Endothelial cell of umbilical vein (primary cell): ENCODE data around the gene RPS14. TPM values are rescaled to one million over a fixed set of nuclear protein-coding genes. Genes with fewer than 3 reads are reported as not detected.

Experiments used
- BruUV-seq: library from RNA; stranded (reverse); fragments of 400-500 nt; replicated peaks from 2 replicates; lab custom pipeline; 2021; lab: Mats Ljungman, UMichigan
- CTCF ChIA-PET: fragments of 300-600, 350-600 bp; sonication (Branson Sonifier 250); formaldehyde crosslinking; loops from one replicate; lab custom pipeline; 2021; ENCODE audit warnings: antibody characterized with exemption, inconsistent platforms; lab: Charles Lee
- POLR2A ChIA-PET: fragments of 300-600, 350-600 bp; sonication (Branson Sonifier 250); formaldehyde crosslinking; loops from one replicate; lab custom pipeline; 2021; ENCODE audit warnings: antibody characterized with exemption, inconsistent platforms; lab: Charles Lee
- DNase-seq: peaks from one replicate; pipeline ENCODE4 v3.0.0-alpha.2; 2011; ENCODE audit warnings: low read depth, low spot score
- FAIRE-seq: peaks from 2 replicates; lab custom pipeline; 2011; peaks lifted over from hg19 to GRCh38; lab: Jason Lieb, UNC
- H2AFZ ChIP-seq: 2 replicates; pipeline ENCODE4 v1.6.0; 2012; ENCODE audit warnings: low read depth, low read length, control low read depth, inconsistent platforms
- H3K27ac ChIP-seq: 2 replicates; pipeline ENCODE4 v1.5.1; 2011; ENCODE audit warnings: low read depth, mild to moderate bottlenecking, control low read depth, low read length, moderate library complexity; ENCODE audit not compliant: insufficient read depth
- H3K27me3 ChIP-seq, 2 experiments: 2 replicates each; pipeline versions ENCODE4 v1.6.0 to v1.6.1; 2011; ENCODE audit warnings: low read length in 2 of 2, mixed read lengths in 1 of 2; ENCODE audit not compliant: control insufficient read depth in 2 of 2, insufficient read depth in 2 of 2
- H3K36me3 ChIP-seq, 2 experiments: 2 replicates in 1 of 2; 3 replicates in 1 of 2; pipeline ENCODE4 v1.5.1; 2011; ENCODE audit warnings: low read length in 2 of 2, mild to moderate bottlenecking in 1 of 2, moderate library complexity in 1 of 2; ENCODE audit not compliant: control insufficient read depth in 2 of 2, insufficient read depth in 2 of 2; ENCODE audit errors: extremely low read depth in 1 of 2
- H3K4me1 ChIP-seq: 3 replicates; pipeline ENCODE4 v1.5.1; 2011; ENCODE audit warnings: mild to moderate bottlenecking, low read length; ENCODE audit not compliant: control insufficient read depth, insufficient read depth; ENCODE audit errors: extremely low read depth
- H3K4me2 ChIP-seq: 2 replicates; pipeline ENCODE4 v1.6.1; 2011; ENCODE audit warnings: low read length, control low read depth, mixed read lengths; ENCODE audit not compliant: insufficient read depth
- H3K4me3 ChIP-seq, 3 experiments: fragments of 200-600 bp in 1 of 3; sonication (generic), shearing (Covaris generic) in 1 of 3; replicated peaks in 1 of 3; 2 replicates each; pipeline ENCODE4 v1.5.1; 2011 to 2016; ENCODE audit warnings: control low read depth in 3 of 3, low read length in 3 of 3, mild to moderate bottlenecking in 2 of 3, inconsistent platforms in 1 of 3, low read depth in 1 of 3, moderate library complexity in 1 of 3; ENCODE audit not compliant: insufficient read depth in 1 of 3
- H3K79me2 ChIP-seq: 2 replicates; pipeline ENCODE4 v1.6.0; 2012; ENCODE audit warnings: low read length, inconsistent platforms; ENCODE audit not compliant: control insufficient read depth, insufficient read depth
- H3K9ac ChIP-seq: replicated peaks from 2 replicates; pipeline ENCODE3; 2011; ENCODE audit warnings: low read length, control low read depth; ENCODE audit not compliant: insufficient read depth; ENCODE audit errors: extremely low read depth
- H3K9me1 ChIP-seq: replicated peaks from 3 replicates; pipeline ENCODE4 v1.6.0; 2011; ENCODE audit warnings: mild to moderate bottlenecking, low read length; ENCODE audit not compliant: control insufficient read depth, insufficient read depth; ENCODE audit errors: extremely low read depth
- H3K9me3 ChIP-seq: replicated peaks from 2 replicates; pipeline ENCODE4 v1.5.1; 2012; ENCODE audit warnings: low read length, inconsistent platforms; ENCODE audit not compliant: control insufficient read depth, insufficient read depth
- H4K20me1 ChIP-seq: replicated peaks from 2 replicates; pipeline ENCODE3; 2011; ENCODE audit warnings: mild to moderate bottlenecking, low read length; ENCODE audit not compliant: control insufficient read depth, insufficient read depth; ENCODE audit errors: extremely low read depth
- EZH2 ChIP-seq: IDR thresholded peaks from 2 replicates; pipeline ENCODE4 v1.6.1; 2012; ENCODE audit warnings: borderline replicate concordance, low read depth, mild to moderate bottlenecking, moderate library complexity, low read length, inconsistent platforms; ENCODE audit not compliant: severe bottlenecking
- GATA2 ChIP-seq: IDR thresholded peaks from 2 replicates; pipeline ENCODE4 v1.7.0; 2011; ENCODE audit warnings: low read depth, mild to moderate bottlenecking, moderate library complexity, mixed read lengths, low read length; ENCODE audit not compliant: insufficient read length, insufficient read depth
- MYC ChIP-seq: IDR thresholded peaks from one replicate; pipeline ENCODE4 v1.6.1; 2011; ENCODE audit warnings: mild to moderate bottlenecking, low read depth, low read length
- POLR2A ChIP-seq: IDR thresholded peaks from 2 replicates; pipeline ENCODE4 v1.6.1; 2012; ENCODE audit warnings: low read depth, mild to moderate bottlenecking, control low read depth, low read length
- POLR2AphosphoS5 ChIP-seq: IDR thresholded peaks from 2 replicates; pipeline ENCODE4 v1.6.1; 2012; ENCODE audit warnings: low read depth, mild to moderate bottlenecking, control low read depth, low read length, moderate library complexity; ENCODE audit not compliant: insufficient read depth
- dilution Hi-C: fragments of 300-500 bp; cut with MboI; formaldehyde crosslinking; loops from one replicate; pipeline ENCODE4 v1.15.0; 2019; ENCODE audit warnings: low sequenced_read_pairs; ENCODE audit not compliant: extremely low pct_ligation_motif_present
- intact Hi-C: fragments of 100-400 bp; cut with micrococcal nuclease; formaldehyde crosslinking; loops from one replicate; pipeline ENCODE4 v1.10.0; 2022
- polyA plus RNA-seq, 4 experiments: library from polyadenylated mRNA; depleted of rRNA in 3 of 4; stranded (reverse) in 3 of 4; unstranded in 1 of 4; fragments of >200 nt; gene quantifications; 2 replicates each; pipeline versions ENCODE4 v1.2.1 to v1.2.3, GENCODE V29; 2011 to 2012; ENCODE audit warnings: missing spikeins in 1 of 4
- total RNA-seq: library from RNA; stranded (reverse); gene quantifications from 2 replicates; pipeline ENCODE4 v1.2.3, GENCODE V29; 2021
- TF ChIP-seq, protein P1 (sequence below): IDR thresholded peaks from 2 replicates; pipeline ENCODE4 v1.6.1; 2011; ENCODE audit not compliant: insufficient read depth, insufficient read length
- TF ChIP-seq, protein P2 (sequence below), 2 donors: IDR thresholded peaks; 1 replicate in 1 of 2; 2 replicates in 1 of 2; pipeline ENCODE4 v1.5.1; 2011; ENCODE audit warnings: low read length in 2 of 2, mild to moderate bottlenecking in 2 of 2, moderate library complexity in 2 of 2, control low read depth in 1 of 2, inconsistent platforms in 1 of 2, low read depth in 1 of 2; ENCODE audit not compliant: insufficient read depth in 1 of 2; ENCODE audit errors: extremely low read depth in 1 of 2

Gene RPS14
- total and polyA plus RNA-seq, 2 donors (not counting 3 experiments of a cell fraction or from before 2014, with no cell fraction given) = 1,852 to 5,521 TPM

DNA sequence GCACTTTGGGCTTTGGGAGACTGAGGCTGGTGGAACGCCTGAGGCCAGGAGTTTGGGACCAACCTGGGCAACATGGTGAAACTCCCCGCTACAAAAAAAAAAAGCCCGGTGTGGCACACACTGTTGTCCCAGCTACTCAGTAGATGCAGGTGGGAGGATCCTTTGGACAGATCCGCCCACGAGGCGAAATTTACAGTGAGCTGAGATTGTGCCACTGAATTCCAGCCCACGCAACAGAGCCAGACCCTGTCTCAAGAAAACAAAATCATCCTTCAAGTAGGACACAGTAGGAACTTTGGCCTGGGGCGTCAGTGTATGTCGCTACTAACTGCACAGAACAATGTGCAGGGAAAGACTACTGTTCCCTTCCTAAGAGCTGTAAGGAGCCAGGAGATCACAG lies 4.8 kb downstream of the RPS14 start:
- ChIA-PET CTCF (no interaction called here), POLR2A (no interaction called here)
- H4K20me1 ChIP-seq = peaks cover 4% of the 10 kb centered on the region

More for the DNA sequence above, 4.8 kb downstream of the RPS14 start:
- FAIRE-seq (no peak), DNase-seq (no peak)
- BruUV-seq = no TSS peak
- Histone ChIP-seq H3K79me2 (peaks cover 41% of the 10 kb centered on the region), H3K9ac (no peak overlapping the region), H3K36me3 (peaks cover 43% of the 10 kb centered on the region in 2 experiments), H3K27me3 (no peaks in the 10 kb centered on the region), H3K4me2 (no peak overlapping the region), H3K4me1 (peaks cover 28% of the 10 kb centered on the region), H3K9me1 (no peaks in the 10 kb centered on the region), H2AFZ (no peak overlapping the region), H3K9me3 (no peaks in the 10 kb centered on the region), H3K4me3 (no peak overlapping the region), H3K27ac (no peak overlapping the region)
- intact Hi-C loops = no loop called here
- TF ChIP-seq POLR2AphosphoS5 (no peak), POLR2A (peak; percentile 13), GATA2 (no peak), EZH2 (no peak), MYC (no peak)
- TF ChIP-seq, protein P1, sequence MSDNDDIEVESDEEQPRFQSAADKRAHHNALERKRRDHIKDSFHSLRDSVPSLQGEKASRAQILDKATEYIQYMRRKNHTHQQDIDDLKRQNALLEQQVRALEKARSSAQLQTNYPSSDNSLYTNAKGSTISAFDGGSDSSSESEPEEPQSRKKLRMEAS = no peak
- TF ChIP-seq, protein P2, sequence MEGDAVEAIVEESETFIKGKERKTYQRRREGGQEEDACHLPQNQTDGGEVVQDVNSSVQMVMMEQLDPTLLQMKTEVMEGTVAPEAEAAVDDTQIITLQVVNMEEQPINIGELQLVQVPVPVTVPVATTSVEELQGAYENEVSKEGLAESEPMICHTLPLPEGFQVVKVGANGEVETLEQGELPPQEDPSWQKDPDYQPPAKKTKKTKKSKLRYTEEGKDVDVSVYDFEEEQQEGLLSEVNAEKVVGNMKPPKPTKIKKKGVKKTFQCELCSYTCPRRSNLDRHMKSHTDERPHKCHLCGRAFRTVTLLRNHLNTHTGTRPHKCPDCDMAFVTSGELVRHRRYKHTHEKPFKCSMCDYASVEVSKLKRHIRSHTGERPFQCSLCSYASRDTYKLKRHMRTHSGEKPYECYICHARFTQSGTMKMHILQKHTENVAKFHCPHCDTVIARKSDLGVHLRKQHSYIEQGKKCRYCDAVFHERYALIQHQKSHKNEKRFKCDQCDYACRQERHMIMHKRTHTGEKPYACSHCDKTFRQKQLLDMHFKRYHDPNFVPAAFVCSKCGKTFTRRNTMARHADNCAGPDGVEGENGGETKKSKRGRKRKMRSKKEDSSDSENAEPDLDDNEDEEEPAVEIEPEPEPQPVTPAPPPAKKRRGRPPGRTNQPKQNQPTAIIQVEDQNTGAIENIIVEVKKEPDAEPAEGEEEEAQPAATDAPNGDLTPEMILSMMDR (IDR thresholded peaks at IDR 0.05; ENCODE audit: extremely low read depth in 1 of 2, insufficient read depth in 1 of 2, low read depth in 1 of 2, low read length in 2 of 2) = no peak
- dilution Hi-C loops = no loop called here
